Measurements from ENCODE around the gene TMEM213.
A peak's percentile ranks its signal among the peaks of the same experiment; 100 is the strongest.
"Not testable (repeated sequence)": the region's sequence is repeated elsewhere in the genome, so short reads cannot be mapped to it uniquely, and the experiment has no call there.

TMEM213 gene

DNA sequence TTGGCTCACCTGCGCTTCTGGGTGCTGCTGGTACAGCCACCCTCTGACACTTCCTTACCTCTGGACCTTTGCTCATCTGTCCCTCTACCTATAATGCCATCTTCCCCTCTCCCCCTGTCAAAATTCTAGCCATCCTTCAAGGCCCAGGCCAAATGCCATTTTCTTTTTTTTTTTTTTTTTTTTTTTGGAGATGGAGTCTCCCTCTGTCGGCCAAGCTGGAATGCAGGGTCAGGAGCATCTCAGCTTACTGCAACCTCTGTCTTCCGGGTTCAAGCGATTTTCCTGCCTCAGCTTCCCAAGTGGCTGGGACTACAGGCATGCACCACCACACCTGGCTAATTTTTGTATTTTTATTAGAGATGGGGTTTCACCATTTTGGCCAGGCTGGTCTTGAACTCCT, 748 bp upstream of the TMEM213 start:
- not testable (repeated sequence) for DNase-seq (ENCODE audit: low spot score)

DNA sequence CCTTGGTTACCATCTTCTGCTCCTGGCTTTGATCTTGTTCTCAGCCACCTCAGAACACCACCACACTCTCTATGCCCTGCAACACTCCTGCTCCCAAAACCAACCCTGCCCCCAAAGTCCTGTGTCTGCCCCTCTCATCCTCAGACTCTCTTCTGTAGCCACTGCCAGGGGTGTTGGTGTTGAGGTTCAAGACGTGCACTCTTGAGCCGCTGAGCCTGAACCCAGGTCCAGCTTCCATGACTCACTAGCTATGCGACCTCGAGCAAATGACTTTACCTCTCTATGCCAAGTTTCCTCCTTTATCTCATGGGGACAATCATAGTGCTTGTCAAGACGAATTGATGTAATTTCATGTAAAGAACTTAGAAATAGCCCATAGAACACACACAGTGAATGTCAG, 1.0 kb downstream of the TMEM213 start:
- DNase-seq (ENCODE audit: low spot score): no peak

DNA sequence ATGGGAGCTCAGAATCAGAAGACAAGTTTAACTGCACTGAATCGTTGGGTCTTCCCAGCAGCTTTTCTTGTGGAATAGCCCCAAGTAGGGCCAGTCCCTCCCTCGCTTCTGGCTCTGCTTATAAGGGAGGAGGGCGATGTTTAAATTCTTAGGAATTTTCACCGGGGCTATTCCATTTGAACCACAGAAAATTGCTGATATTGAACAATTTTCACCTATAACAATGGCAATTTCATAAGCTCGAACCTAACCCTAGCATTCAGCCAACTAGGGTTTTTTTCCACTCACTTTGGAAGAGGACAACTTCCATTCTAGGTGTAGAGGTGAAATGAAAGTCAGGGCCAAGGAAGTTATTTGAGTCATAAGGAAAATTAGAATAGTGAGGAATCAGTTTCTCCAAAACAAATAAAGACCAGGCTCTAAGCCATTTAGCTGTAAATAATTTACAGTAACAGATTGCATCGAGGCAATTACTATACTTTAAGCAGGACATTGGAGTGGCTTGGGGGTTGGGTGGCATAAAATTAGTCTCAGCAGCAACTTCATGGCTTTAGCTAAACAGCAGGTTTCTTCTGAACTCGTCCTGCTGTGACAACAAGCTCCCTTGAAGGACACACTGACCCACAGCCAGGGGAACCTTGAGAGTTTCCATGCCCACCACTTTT, 1.7 kb downstream of the TMEM213 start:
- DNase-seq (ENCODE audit: low spot score): no peak

DNA sequence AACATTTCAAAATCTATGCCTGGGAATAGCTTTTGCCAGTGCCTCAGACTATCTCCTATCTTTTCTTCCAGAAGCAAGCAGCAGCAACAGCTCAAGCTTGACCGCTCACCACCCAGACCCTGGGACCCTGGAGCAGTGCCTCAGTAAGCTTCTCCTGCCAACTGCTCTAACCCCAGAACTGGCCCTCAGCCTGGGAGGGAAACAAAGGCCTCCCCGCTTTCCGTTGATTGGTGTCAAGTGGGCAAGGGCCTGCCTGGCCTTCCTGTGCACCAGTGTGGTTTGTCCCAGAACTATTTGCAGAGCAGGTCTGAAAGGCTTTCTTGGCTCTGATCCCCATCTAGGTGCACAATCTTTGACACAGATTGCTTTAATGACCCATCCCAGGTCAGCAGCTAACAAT, 3.5 kb downstream of the TMEM213 start:
- no peak for DNase-seq (ENCODE audit: low spot score)

DNA sequence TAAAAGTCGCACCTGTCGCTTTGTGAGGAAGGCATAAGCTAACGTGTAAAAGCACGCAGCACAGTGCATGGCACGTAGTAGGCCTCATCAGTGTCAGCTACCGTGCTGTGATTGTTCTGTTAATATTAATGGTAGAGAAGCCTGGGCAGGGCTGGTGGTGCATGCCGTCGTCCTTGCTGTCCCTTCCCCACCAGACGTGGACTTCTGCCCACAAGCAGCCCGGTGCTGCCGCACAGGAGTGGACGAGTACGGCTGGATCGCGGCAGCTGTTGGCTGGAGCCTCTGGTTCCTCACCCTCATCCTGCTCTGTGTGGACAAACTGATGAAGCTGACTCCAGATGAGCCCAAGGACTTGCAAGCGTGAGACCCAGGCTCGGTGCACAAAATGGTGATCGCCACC, 4.9 kb downstream of the TMEM213 start:
- no peak for DNase-seq (ENCODE audit: low spot score)

DNA sequence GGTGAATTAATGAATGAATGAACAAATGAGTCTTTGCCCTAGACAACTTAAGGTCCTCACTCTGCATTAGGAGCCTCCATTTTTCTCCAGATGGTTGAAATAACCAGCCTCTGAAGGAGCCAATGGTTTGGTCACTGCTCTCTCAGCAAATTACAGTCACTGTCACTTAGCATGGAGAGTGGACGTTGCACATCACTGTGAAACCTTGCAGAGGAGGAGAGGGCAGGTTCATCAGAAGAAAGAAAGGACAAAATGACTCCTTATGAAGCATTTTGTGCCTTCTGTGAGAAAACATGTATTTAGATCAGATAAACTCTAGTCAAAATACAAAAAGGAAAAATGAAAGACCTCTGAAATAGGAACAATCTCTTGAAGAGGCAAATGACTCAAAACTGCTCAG, 6.8 kb downstream of the TMEM213 start:
- DNase-seq (ENCODE audit: low spot score): no peak

GRCh38 chr7:138809346-138809745, 11.6 kb downstream of the TMEM213 start:
- no peak for DNase-seq (ENCODE audit: low spot score)

DNA sequence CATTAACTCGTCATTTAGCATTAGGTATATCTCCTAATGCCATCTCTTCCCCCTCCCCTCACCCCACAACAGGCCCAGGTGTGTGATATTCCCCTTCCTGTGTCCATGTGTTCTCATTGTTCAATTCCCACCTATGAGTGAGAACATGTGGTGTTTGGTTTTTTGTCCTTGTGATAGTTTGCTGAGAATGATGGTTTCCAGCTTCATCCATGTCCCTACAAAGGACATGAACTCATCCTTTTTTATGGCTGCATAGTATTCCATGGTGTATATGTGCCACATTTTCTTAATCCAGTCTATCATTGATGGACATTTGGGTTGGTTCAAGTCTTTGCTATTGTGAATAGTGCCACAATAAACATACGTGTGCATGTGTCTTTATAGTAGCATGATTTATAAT, 13.5 kb downstream of the TMEM213 start:
- DNase-seq (ENCODE audit: low spot score): not testable (repeated sequence)

DNA sequence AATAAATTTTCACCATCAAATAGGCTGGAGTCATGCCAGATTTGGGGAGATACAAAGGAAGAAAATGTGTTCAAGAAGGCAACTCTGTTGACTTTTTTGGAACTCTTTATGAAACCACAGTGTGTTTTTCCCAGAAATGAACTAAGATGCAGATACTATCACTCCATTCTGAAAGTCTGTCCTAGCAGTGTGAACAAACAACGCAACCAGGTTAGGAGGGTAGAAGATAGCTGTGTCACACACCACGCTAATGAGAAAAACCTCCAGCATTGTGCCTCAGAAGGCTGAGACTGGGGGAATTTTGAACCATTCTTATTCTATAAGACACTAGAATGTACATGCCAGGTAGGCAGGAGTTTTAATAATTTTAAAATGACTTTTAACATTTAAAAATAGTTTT, 16.2 kb downstream of the TMEM213 start:
- no peak for DNase-seq (ENCODE audit: low spot score)

GRCh38 chr7:138814816-138815332, 17.1 kb downstream of the TMEM213 start:
- DNase-seq (ENCODE audit: low spot score): no peak

- no peak for DNase-seq (ENCODE audit: low spot score)
These were observed 18.9 kb downstream of the TMEM213 start for GRCh38 chr7:138816650-138817049.

DNA sequence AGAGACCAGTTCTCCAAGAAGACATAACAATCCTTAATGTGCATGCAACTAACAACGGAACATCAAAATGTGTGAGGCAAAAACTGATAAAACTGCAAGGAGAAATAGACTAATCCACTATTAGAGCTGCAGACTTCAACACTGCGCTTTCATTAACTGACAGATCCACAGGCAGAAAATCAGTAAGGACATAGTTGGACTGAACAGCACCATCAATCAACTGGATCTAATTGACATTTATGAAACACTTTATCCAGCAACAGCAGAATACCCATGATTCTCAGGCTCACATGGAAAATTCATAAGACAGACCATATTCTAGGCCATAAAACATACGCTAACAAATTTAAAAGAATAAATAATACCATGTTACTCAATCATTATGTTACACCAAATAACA, 21.8 kb downstream of the TMEM213 start:
- DNase-seq (ENCODE audit: low spot score): peak; percentile 77

DNA sequence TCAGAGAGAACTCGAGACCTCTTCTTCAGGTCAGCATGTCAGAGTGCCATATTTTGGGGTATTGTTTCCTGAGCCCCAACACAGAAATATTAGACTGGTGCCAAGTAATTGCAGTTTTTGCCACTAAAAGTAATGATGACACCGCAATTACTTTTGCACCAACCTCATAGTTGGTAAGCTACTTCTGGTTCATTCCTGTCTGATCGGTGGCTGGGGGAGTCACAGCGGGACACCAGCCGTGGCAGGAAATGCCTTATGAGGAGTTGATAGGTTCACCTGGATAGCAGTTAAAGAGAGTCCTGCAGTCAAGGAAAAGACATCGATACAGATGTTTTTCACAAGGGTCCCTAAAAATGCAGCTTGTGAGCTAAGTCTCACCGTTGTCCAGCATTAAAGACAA, 24.1 kb downstream of the TMEM213 start:
- no peak for DNase-seq (ENCODE audit: low spot score)

DNA sequence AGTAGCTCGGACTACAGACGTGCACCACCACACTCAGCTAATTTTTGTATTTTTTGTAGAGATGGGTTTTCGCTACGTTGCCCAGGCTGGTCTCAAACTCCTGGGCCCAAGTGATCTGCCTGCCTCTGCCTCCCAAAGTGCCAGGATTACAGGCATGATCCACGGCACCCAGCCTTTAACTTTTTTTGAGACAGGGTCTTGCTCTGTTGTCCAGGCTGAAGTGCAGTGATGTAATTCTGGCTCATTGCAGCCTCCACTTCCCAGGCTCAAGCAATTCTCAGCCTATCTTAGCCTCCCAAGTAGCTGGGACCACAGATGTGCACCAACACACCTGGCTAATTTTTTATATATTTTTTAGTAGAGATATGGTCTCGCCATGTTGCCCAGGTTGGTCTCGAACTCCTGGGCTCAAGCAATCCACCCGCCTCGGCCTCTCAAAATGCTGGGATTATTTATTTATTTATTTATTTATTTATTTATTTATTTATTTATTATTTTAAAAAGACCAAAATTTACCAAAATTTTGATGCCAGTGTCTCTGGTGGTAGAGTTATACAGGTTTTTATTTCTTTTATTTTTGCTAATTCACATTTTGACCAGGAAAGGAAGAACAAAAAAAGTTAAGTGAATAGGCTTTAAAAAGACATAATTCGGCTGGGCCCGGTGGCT, 25.2 kb downstream of the TMEM213 start:
- DNase-seq (ENCODE audit: low spot score): no peak

- DNase-seq (ENCODE audit: low spot score): no peak
These were observed 27.4 kb downstream of the TMEM213 start for GRCh38 chr7:138825049-138825721.

GRCh38 chr7:138828302-138828701, 30.5 kb downstream of the TMEM213 start:
- DNase-seq (ENCODE audit: low spot score): no peak

DNA sequence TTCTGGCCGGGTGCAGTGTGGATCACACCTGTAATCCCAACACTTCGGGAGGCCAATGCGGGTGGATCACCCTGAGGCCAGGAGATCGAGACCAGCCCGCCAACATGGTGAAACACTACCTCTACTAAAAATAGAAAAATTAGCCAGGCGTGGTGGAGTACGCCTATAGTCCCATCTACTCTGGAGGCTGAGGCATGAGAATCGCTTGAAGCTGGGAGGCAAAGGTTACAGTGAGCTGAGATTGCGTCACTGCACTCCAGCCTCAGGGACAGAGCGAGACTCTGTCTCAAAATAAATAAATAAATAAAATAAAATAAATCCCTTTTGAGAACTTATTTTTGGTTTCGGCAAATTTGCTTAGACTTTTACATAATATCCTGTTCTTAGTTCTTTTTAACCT, 31.5 kb downstream of the TMEM213 start:
- no peak for DNase-seq (ENCODE audit: low spot score)

GRCh38 chr7:138832966-138833365, 35.2 kb downstream of the TMEM213 start:
- DNase-seq (ENCODE audit: low spot score): no peak

DNA sequence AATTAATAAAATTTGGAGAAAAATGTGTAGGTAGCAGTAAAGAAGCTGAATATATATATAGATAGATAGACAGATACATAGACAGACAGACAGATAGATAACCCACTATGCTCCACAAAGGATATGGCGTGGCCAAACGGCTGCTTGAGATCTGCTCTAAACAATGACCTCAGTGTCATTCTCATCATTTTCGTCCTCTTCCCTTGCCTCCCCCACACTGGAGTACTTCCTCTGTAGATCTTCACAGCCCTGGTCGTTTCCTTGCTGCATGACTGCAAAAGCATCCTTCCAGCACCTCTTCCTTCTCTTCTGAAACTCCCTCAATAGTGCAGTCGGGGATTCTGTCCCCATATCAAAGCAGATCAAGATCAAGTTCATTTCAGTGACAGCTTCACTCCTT, 35.8 kb downstream of the TMEM213 start:
- no peak for DNase-seq (ENCODE audit: low spot score)

- DNase-seq (ENCODE audit: low spot score): no peak
These were observed 36.8 kb downstream of the TMEM213 start for GRCh38 chr7:138834583-138834982.

- DNase-seq (ENCODE audit: low spot score): no peak
These were observed 37.3 kb downstream of the TMEM213 start for GRCh38 chr7:138835087-138835486.

- DNase-seq (ENCODE audit: low spot score): no peak
These were observed 39.8 kb downstream of the TMEM213 start for GRCh38 chr7:138837627-138838026.

- no peak for DNase-seq (ENCODE audit: low spot score)
These were observed 40.4 kb downstream of the TMEM213 start for GRCh38 chr7:138838166-138838565.

Data from SK-N-DZ (cell line).